ENCODE data around the gene WDTC1. TPM values are rescaled to one million over a fixed set of nuclear protein-coding genes. Genes with fewer than 3 reads are reported as not detected.
A peak's percentile ranks its signal among the peaks of the same experiment; 100 is the strongest.

Gene WDTC1
- total RNA-seq, 1 donor from 2014 or later = 18.2 TPM

DNA sequence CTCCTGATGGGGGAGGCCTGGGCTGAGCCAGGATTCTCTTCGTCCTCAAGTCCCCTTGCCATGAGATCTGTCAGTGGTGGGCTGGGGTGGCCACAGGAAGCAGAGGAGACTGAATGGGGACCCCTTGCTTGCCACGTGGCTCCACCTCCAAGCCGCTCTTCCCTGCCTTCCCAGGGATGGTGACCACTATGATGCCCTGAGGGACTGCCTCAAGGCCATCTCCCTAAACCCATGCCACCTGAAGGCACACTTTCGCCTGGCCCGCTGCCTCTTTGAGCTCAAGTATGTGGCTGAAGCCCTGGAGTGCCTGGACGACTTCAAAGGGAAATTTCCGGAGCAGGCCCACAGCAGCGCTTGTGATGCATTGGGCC lies 66.6 kb downstream of the WDTC1 start:
- Histone ChIP-seq H3K4me1 (ENCODE audit: insufficient read depth, low read length) (peaks cover 34% of the 10 kb centered on the region), H4K20me1 (ENCODE audit: insufficient read depth, low read length) (no peaks in the 10 kb centered on the region), H3K4me3 (ENCODE audit: insufficient read depth, low read depth, low read length) (no peak overlapping the region), H3K4me2 (ENCODE audit: low read length) (peak overlapping the region; percentile 79), H3K36me3 (ENCODE audit: insufficient read depth, low read length) (no peaks in the 10 kb centered on the region), H3K27ac (ENCODE audit: low read depth, low read length) (peak overlapping the region; percentile 94), H3K9me3 (ENCODE audit: insufficient read depth, low read depth, low read length) (no peaks in the 10 kb centered on the region), H2AFZ (ENCODE audit: low read depth, low read length) (peak overlapping the region; percentile 72), H3K9ac (ENCODE audit: low read length) (peak overlapping the region; percentile 75), H3K27me3 (ENCODE audit: insufficient read depth, low read length) (no peaks in the 10 kb centered on the region), H3K79me2 (ENCODE audit: insufficient read depth, low read length) (no peaks in the 10 kb centered on the region)
- peak overlapping the region; percentile 97 for H3K27ac Mint-ChIP-seq (ENCODE audit: unreplicated experiment)
- H3K4me3 Mint-ChIP-seq (ENCODE audit: unreplicated experiment) = peak overlapping the region; percentile 57
- TF ChIP-seq, protein P1, sequence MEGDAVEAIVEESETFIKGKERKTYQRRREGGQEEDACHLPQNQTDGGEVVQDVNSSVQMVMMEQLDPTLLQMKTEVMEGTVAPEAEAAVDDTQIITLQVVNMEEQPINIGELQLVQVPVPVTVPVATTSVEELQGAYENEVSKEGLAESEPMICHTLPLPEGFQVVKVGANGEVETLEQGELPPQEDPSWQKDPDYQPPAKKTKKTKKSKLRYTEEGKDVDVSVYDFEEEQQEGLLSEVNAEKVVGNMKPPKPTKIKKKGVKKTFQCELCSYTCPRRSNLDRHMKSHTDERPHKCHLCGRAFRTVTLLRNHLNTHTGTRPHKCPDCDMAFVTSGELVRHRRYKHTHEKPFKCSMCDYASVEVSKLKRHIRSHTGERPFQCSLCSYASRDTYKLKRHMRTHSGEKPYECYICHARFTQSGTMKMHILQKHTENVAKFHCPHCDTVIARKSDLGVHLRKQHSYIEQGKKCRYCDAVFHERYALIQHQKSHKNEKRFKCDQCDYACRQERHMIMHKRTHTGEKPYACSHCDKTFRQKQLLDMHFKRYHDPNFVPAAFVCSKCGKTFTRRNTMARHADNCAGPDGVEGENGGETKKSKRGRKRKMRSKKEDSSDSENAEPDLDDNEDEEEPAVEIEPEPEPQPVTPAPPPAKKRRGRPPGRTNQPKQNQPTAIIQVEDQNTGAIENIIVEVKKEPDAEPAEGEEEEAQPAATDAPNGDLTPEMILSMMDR (IDR thresholded peaks at IDR 0.05; ENCODE audit: insufficient read depth, low read depth, low read length) = no peak
- TF ChIP-seq EZH2 (IDR thresholded peaks at IDR 0.05; ENCODE audit: insufficient read depth, low read length) = no peak
- no peak for FAIRE-seq
- peaks cover 5% of the 10 kb centered on the region for H3K36me3 Mint-ChIP-seq (ENCODE audit: low read depth, unreplicated experiment)
- H3K4me1 Mint-ChIP-seq (ENCODE audit: low read depth, unreplicated experiment) = peaks cover 42% of the 10 kb centered on the region
- H3K9me3 Mint-ChIP-seq (ENCODE audit: unreplicated experiment) = no peaks in the 10 kb centered on the region
- H3K27me3 Mint-ChIP-seq (ENCODE audit: low read depth, unreplicated experiment) = no peaks in the 10 kb centered on the region
- DNase-seq (ENCODE audit: low read depth) = no peak

DNA sequence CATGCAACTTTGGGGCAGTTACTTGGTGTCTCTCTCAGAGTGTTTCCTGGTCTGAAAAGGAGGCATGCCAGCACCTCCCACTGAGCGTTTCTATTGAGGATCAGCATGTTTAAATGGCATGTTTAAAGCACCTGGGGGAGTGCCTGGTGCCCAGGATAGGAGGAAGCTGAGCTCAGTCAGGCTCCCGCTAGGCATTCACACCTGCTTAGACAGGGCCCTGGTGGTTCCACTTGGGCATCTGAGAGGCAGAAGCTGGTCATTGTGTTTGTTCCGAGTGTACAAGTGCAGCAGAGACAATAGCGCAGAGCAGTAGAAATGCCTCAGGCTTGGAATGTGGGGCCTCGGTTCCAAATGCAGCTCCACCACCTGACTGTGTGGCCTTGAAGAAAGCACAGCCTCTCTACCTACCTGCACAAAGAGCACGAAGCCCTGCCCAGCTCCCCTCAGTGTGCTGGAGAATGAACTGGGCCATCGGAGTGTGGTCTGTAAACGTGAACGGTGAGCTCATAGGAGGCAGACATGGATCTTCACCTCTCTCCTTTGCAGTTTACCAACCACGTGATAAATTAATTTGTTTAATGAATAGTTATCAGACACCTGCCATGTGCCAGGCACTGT lies 67.3 kb downstream of the WDTC1 start:
- Mint-ChIP-seq H3K36me3 (ENCODE audit: low read depth, unreplicated experiment) (peaks cover 5% of the 10 kb centered on the region), H3K4me3 (ENCODE audit: unreplicated experiment) (no peak overlapping the region), H3K9me3 (ENCODE audit: unreplicated experiment) (no peaks in the 10 kb centered on the region), H3K27me3 (ENCODE audit: low read depth, unreplicated experiment) (no peaks in the 10 kb centered on the region), H3K27ac (ENCODE audit: unreplicated experiment) (peak overlapping the region; percentile 47), H3K4me1 (ENCODE audit: low read depth, unreplicated experiment) (peaks cover 42% of the 10 kb centered on the region)
- no peak overlapping the region for H3K27ac ChIP-seq (ENCODE audit: low read depth, low read length)
- TF ChIP-seq, protein P1 (IDR thresholded peaks at IDR 0.05; ENCODE audit: insufficient read depth, low read depth, low read length) = no peak
- no peak for TF ChIP-seq EZH2 (IDR thresholded peaks at IDR 0.05; ENCODE audit: insufficient read depth, low read length)
- H3K4me3 ChIP-seq (ENCODE audit: insufficient read depth, low read depth, low read length) = no peak overlapping the region
- peak overlapping the region; percentile 75 for H3K9ac ChIP-seq (ENCODE audit: low read length)
- peaks cover 34% of the 10 kb centered on the region for H3K4me1 ChIP-seq (ENCODE audit: insufficient read depth, low read length)
- H3K4me2 ChIP-seq (ENCODE audit: low read length) = peak overlapping the region; percentile 79
- no peaks in the 10 kb centered on the region for H3K27me3 ChIP-seq (ENCODE audit: insufficient read depth, low read length)
- no peaks in the 10 kb centered on the region for H3K9me3 ChIP-seq (ENCODE audit: insufficient read depth, low read depth, low read length)
- FAIRE-seq (no peak), DNase-seq (ENCODE audit: low read depth) (no peak)
- no peaks in the 10 kb centered on the region for H4K20me1 ChIP-seq (ENCODE audit: insufficient read depth, low read length)
- H3K79me2 ChIP-seq (ENCODE audit: insufficient read depth, low read length) = no peaks in the 10 kb centered on the region
- no peak overlapping the region for H2AFZ ChIP-seq (ENCODE audit: low read depth, low read length)
- H3K36me3 ChIP-seq (ENCODE audit: insufficient read depth, low read length) = no peaks in the 10 kb centered on the region

DNA sequence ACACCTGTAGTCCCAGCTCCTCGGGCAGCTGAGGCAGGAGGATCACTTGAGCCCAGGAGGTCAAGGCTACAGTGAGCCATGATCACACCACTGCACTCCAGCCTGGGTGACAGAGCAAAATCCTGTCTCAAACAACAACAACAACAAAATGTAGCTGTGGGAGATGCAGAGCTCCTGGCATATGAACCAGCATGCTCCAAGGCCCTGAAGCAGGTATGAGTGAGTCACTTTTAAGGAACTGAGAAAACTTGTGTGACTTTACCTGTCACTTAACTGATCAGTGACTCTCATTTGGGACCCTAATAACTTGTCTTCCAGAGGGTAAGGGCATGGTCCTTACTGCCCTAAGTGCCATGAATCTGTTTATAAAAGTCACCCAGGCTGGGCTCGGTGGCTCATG lies 68.2 kb downstream of the WDTC1 start:
- Histone ChIP-seq H3K36me3 (ENCODE audit: insufficient read depth, low read length) (no peaks in the 10 kb centered on the region), H3K4me2 (ENCODE audit: low read length) (no peak overlapping the region), H3K79me2 (ENCODE audit: insufficient read depth, low read length) (no peaks in the 10 kb centered on the region), H3K27me3 (ENCODE audit: insufficient read depth, low read length) (no peaks in the 10 kb centered on the region), H3K4me3 (ENCODE audit: insufficient read depth, low read depth, low read length) (no peak overlapping the region), H3K9ac (ENCODE audit: low read length) (no peak overlapping the region), H3K27ac (ENCODE audit: low read depth, low read length) (no peak overlapping the region), H4K20me1 (ENCODE audit: insufficient read depth, low read length) (no peaks in the 10 kb centered on the region), H3K4me1 (ENCODE audit: insufficient read depth, low read length) (peaks cover 34% of the 10 kb centered on the region), H2AFZ (ENCODE audit: low read depth, low read length) (no peak overlapping the region), H3K9me3 (ENCODE audit: insufficient read depth, low read depth, low read length) (no peaks in the 10 kb centered on the region)
- H3K4me3 Mint-ChIP-seq (ENCODE audit: unreplicated experiment) = no peak overlapping the region
- peaks cover 5% of the 10 kb centered on the region for H3K36me3 Mint-ChIP-seq (ENCODE audit: low read depth, unreplicated experiment)
- no peak overlapping the region for H3K27ac Mint-ChIP-seq (ENCODE audit: unreplicated experiment)
- H3K27me3 Mint-ChIP-seq (ENCODE audit: low read depth, unreplicated experiment) = no peaks in the 10 kb centered on the region
- FAIRE-seq (no peak), DNase-seq (ENCODE audit: low read depth) (no peak)
- H3K4me1 Mint-ChIP-seq (ENCODE audit: low read depth, unreplicated experiment) = peaks cover 43% of the 10 kb centered on the region
- H3K9me3 Mint-ChIP-seq (ENCODE audit: unreplicated experiment) = no peaks in the 10 kb centered on the region
- no peak for TF ChIP-seq EZH2 (IDR thresholded peaks at IDR 0.05; ENCODE audit: insufficient read depth, low read length)
- TF ChIP-seq, protein P1 (IDR thresholded peaks at IDR 0.05; ENCODE audit: insufficient read depth, low read depth, low read length) = no peak
